Measurements from ENCODE around the gene ATAD3B. TPM values are rescaled to one million over a fixed set of nuclear protein-coding genes. Genes with fewer than 3 reads are reported as not detected.

Gene ATAD3B
- polyA plus RNA-seq, 1 experiment = 7.7 TPM

DNA sequence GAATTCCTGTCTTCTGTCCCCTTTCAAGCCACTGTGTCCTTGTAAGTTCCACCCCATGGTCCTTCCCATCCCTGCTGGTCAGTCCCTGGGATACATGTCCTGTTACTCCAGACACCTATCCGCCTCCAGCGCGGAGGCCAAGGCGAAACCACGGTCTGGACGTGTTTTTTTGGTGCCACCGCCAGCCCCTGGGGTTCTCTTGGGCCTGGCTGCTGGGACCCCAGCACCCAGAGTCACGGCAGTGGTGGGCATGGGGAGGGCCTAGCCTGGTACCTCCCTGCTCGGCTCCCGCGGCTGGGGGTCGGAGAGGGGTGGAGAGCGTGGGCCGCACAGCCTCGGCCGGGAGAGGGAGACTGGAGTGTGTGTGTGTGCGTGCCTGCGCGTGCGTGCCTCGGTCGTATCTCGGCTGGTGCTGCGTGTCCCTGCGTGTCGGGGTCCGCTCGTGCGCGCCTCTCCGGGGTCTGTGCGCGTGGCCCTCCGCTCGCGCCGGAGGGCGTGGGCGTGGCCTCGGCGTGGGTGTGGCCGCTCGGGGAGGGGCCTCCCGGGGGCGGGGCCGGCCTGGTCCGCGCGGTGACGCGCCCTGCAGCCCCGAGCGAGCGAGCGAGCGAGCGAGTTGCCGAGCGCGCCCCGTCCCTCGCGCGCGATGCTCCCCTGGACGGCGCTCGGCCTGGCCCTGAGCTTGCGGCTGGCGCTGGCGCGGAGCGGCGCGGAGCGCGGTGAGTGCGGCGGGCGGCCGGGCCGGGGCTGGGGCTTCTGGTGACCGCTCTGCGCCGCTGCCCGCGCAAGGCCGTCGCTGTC lies 36.3 kb upstream of the ATAD3B start, which contains the start of gene VWA1:
Gene VWA1 (plus strand): TSS at position 585 of the 798 bp plus-strand sequence. CDS start 59 bp downstream, at position 644.
- TF ChIP-seq, protein P1, sequence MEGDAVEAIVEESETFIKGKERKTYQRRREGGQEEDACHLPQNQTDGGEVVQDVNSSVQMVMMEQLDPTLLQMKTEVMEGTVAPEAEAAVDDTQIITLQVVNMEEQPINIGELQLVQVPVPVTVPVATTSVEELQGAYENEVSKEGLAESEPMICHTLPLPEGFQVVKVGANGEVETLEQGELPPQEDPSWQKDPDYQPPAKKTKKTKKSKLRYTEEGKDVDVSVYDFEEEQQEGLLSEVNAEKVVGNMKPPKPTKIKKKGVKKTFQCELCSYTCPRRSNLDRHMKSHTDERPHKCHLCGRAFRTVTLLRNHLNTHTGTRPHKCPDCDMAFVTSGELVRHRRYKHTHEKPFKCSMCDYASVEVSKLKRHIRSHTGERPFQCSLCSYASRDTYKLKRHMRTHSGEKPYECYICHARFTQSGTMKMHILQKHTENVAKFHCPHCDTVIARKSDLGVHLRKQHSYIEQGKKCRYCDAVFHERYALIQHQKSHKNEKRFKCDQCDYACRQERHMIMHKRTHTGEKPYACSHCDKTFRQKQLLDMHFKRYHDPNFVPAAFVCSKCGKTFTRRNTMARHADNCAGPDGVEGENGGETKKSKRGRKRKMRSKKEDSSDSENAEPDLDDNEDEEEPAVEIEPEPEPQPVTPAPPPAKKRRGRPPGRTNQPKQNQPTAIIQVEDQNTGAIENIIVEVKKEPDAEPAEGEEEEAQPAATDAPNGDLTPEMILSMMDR (IDR thresholded peaks at IDR 0.05; ENCODE audit: low read depth, low read length) = no peak
- CTCF ChIA-PET = no interaction called here
- Histone ChIP-seq H3K27ac (ENCODE audit: low read depth, low read length) (no peak within 1 kb of the TSS), H3K9me3 (ENCODE audit: control insufficient read depth, insufficient read depth, low read length) (no peaks in the 10 kb centered on the region; the same call in 1 of the 2 replicates), H3K27me3 (ENCODE audit: control insufficient read depth, insufficient read depth, low read length) (no peaks in the 10 kb centered on the region), H3K4me3 (ENCODE audit: low read depth, low read length) (peak within 1 kb of the TSS; percentile 56)
- DNase-seq (ENCODE audit: low read depth, low spot score) = no peak
- POLR2A ChIA-PET = interaction anchor here (0.6 kb wide), 1 partner anchor 362 kb away, joined by 3 read pairs; no protein-coding TSS in a partner anchor

DNA sequence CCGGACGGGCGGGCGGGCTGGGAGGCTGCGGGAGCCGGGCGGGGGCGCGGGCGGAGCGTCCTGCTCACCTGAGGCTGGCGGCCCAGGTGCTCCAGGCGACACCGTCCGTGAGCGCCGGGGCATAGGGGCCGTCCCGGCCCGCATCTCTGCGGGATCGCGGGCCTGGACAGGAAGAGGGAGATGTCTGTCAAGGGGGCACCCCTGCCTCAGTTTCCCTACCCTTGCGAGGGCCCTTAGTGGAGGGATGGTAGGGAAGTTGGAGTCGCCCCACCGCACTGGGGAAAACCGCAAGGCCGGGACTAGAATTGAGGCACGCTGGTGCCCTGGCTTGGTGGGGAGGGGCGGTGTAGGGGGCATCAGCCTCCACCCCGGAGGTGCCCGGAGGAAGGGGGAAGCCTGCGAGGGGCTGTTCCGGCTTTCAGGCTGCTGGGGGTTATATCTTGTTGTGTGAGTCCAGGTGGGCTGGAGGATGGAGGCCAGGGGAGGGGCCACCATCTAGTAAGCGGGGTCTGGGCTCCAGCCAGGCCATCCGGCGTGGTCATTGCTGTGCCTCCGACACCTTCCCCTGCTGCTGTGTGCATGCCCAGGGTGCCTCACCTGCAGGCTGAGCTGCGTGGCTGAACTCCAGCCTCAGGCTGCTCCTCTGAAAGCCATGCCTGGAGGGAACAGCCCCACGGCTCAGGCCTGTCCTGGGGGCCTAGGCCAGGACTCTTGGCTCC lies 35.5 kb upstream of the ATAD3B start:
- no peak overlapping the region for H3K27ac ChIP-seq (ENCODE audit: low read depth, low read length)
- no peak for DNase-seq (ENCODE audit: low read depth, low spot score)
- TF ChIP-seq, protein P1 (IDR thresholded peaks at IDR 0.05; ENCODE audit: low read depth, low read length) = no peak
- no peaks in the 10 kb centered on the region; the same call in 1 of the 2 replicates for H3K9me3 ChIP-seq (ENCODE audit: control insufficient read depth, insufficient read depth, low read length)
- no peaks in the 10 kb centered on the region for H3K27me3 ChIP-seq (ENCODE audit: control insufficient read depth, insufficient read depth, low read length)
- H3K4me3 ChIP-seq (ENCODE audit: low read depth, low read length) = peak overlapping the region; percentile 50
- POLR2A ChIA-PET = no interaction called here
- CTCF ChIA-PET = interaction anchor here (0.9 kb wide), 1 partner anchor 37 kb away, joined by 3 read pairs; the partner anchor contains the start of gene CCNL2

DNA sequence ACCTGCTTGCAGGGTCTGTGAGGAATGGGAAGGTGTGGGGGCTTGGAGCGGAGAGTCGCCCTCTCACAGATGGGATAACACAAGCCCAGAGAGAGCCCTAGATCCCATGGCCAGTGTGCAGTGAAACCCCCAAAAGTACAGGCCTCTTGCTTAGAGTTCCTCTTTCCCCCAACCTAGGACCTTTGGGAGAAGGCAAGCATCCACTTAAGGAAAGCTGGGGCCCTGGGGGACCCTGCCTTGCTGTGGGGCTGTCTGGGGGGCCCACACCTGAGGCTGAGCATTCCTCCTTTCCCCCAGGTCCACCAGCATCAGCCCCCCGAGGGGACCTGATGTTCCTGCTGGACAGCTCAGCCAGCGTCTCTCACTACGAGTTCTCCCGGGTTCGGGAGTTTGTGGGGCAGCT lies 34.9 kb upstream of the ATAD3B start:
- no peaks in the 10 kb centered on the region for H3K27me3 ChIP-seq (ENCODE audit: control insufficient read depth, insufficient read depth, low read length)
- ChIA-PET POLR2A (interaction anchor here (1.2 kb wide), 1 partner anchor 38 kb away, joined by 3 read pairs; the partner anchor contains the start of gene CCNL2), CTCF (interaction anchor here (0.9 to 1.1 kb wide), 2 partner anchors 37 to 68 kb away, joined by 3 read pairs; partner anchors contain the start of gene CCNL2)
- DNase-seq (ENCODE audit: low read depth, low spot score) = no peak
- no peak overlapping the region for H3K4me3 ChIP-seq (ENCODE audit: low read depth, low read length)
- H3K27ac ChIP-seq (ENCODE audit: low read depth, low read length) = no peak overlapping the region
- TF ChIP-seq, protein P1 (IDR thresholded peaks at IDR 0.05; ENCODE audit: low read depth, low read length) = no peak
- H3K9me3 ChIP-seq (ENCODE audit: control insufficient read depth, insufficient read depth, low read length) = no peaks in the 10 kb centered on the region; the same call in 1 of the 2 replicates

DNA sequence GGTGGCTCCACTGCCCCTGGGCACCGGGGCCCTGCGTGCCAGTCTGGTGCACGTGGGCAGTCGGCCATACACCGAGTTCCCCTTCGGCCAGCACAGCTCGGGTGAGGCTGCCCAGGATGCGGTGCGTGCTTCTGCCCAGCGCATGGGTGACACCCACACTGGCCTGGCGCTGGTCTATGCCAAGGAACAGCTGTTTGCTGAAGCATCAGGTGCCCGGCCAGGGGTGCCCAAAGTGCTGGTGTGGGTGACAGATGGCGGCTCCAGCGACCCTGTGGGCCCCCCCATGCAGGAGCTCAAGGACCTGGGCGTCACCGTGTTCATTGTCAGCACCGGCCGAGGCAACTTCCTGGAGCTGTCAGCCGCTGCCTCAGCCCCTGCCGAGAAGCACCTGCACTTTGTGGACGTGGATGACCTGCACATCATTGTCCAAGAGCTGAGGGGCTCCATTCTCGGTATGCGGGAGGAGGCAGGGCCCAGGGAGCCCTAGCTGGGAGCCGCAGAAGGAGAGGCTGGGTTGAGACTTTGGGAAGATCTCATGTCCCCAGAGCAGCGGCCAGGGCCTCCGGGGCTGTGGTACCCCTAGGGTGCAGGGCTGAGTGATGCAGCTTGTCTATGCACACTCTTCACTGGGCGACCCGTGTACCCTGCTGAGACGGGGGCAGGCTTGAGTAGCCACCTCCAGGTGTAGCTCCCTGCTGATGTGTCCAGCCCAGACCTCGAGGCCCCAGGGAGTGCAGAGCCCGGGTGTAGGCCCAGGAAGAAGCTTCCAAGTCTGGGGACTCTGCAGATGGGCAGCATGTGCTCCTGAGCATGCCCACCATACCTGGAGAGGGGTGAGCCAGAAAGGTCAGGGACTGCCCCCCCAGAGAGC lies 34.3 kb upstream of the ATAD3B start:
- Histone ChIP-seq H3K27me3 (ENCODE audit: control insufficient read depth, insufficient read depth, low read length) (no peaks in the 10 kb centered on the region), H3K4me3 (ENCODE audit: low read depth, low read length) (no peak overlapping the region), H3K9me3 (ENCODE audit: control insufficient read depth, insufficient read depth, low read length) (no peaks in the 10 kb centered on the region; the same call in 1 of the 2 replicates), H3K27ac (ENCODE audit: low read depth, low read length) (no peak overlapping the region)
- ChIA-PET CTCF (interaction anchor here (0.9 to 1.1 kb wide), 2 partner anchors 38 to 67 kb away, joined by 3 read pairs; partner anchors contain the start of gene CCNL2), POLR2A (interaction anchor here (1.2 kb wide), 1 partner anchor 38 kb away, joined by 3 read pairs; the partner anchor contains the start of gene CCNL2)
- TF ChIP-seq, protein P1 (IDR thresholded peaks at IDR 0.05; ENCODE audit: low read depth, low read length) = no peak
- DNase-seq (ENCODE audit: low read depth, low spot score) = no peak
